Esophagus squamous epithelium (tissue), 5 donors: Measurements from ENCODE around the gene SLC30A9. TPM values are rescaled to one million over a fixed set of nuclear protein-coding genes. Genes with fewer than 3 reads are reported as not detected.

ENCODE experiments used
- DNase-seq: peaks from one replicate; lab custom pipeline; 2025; lab: John Stamatoyannopoulos, UW
- H3K27ac ChIP-seq, 4 donors: fragments of 200-600 bp; sonication (generic); one replicate each; pipeline ENCODE4 v1.5.1; 2016 to 2019; ENCODE audit warnings: mild to moderate bottlenecking in 1 of 4
- H3K27me3 ChIP-seq, 4 donors: fragments of 200-600 bp; sonication (generic); 1 replicate in 3 of 4; 2 replicates in 1 of 4; pipeline versions ENCODE4 v1.5.1 to v1.6.0; 2017 to 2021; ENCODE audit warnings: antibody characterized with exemption in 1 of 4
- H3K36me3 ChIP-seq, 3 donors: fragments of 200-600 bp; sonication (generic); one replicate each; pipeline ENCODE4 v1.5.1; 2016 to 2019
- H3K4me1 ChIP-seq, 3 donors: fragments of 200-600 bp; sonication (generic); one replicate each; pipeline ENCODE4 v1.5.1; 2017 to 2019
- H3K4me3 ChIP-seq, 4 donors: fragments of 200-600 bp; sonication (generic); 1 replicate in 3 of 4; 2 replicates in 1 of 4; pipeline ENCODE4 v1.5.1; 2016 to 2019; ENCODE audit warnings: mild to moderate bottlenecking in 2 of 4, moderate library complexity in 1 of 4
- H3K9me3 ChIP-seq, 3 donors: fragments of 200-600 bp; sonication (generic); one replicate each; pipeline ENCODE4 v1.5.1; 2016 to 2019
- CTCF ChIP-seq, 6 experiments: fragments of 450-650 bp in 4 of 6; fragments of 200-600 bp in 2 of 6; sonication (generic) in 2 of 6; IDR thresholded peaks; one replicate each; pipeline ENCODE4 v1.5.1; 2016 to 2019; ENCODE audit warnings: antibody characterized with exemption in 6 of 6, mild to moderate bottlenecking in 4 of 6, moderate library complexity in 4 of 6
- POLR2A ChIP-seq, 4 donors: fragments of 450-650 bp; IDR thresholded peaks; one replicate each; pipeline ENCODE4 v1.6.1; 2017; ENCODE audit warnings: antibody characterized with exemption in 4 of 4, mild to moderate bottlenecking in 4 of 4, moderate library complexity in 3 of 4
- WGBS, 2 donors: methylation state at CpG; one replicate each; pipeline ENCODE4 v1.1.5; 2018; 5-methylcytosine and 5-hydroxymethylcytosine counted together
- intact Hi-C: fragments of 100-400 bp; cut with DNase I; formaldehyde crosslinking; loops from one replicate; pipeline ENCODE4 v1.15.0; 2022
- total RNA-seq, 4 donors: library from RNA; depleted of rRNA; stranded (reverse); fragments of >200 nt; gene quantifications; one replicate each; pipeline ENCODE4 v1.1.0, GENCODE V29; 2016
- donor health status: DM: yes; HTN: yes; CAD: no.

Gene SLC30A9
- total RNA-seq, 4 donors from 2014 or later, result 37.1 to 52.7 (median 46.4) TPM

GRCh38 chr4:42122237-42122636 lies 131.9 kb downstream of the SLC30A9 start:
- H3K9me3 ChIP-seq, result no peaks in the 10 kb centered on the region
- WGBS, 2 donors, result 69 to 76% methylated on average over 2 to 4 of the region's 4 CpGs
- H3K27me3 ChIP-seq, result no peaks in the 10 kb centered on the region
- no peaks in the 10 kb centered on the region for H3K4me1 ChIP-seq
- no peak for DNase-seq
- no peaks in the 10 kb centered on the region for H3K36me3 ChIP-seq
- intact Hi-C loops, result no loop called here
- H3K4me3 ChIP-seq, result no peak overlapping the region
- TF ChIP-seq POLR2A (IDR thresholded peaks at IDR 0.05), result no peak
- H3K27ac ChIP-seq, result no peak overlapping the region

GRCh38 chr4:42123071-42123644 lies 132.8 kb downstream of the SLC30A9 start:
- 66 to 69% methylated on average over 2 of the region's 2 CpGs for WGBS, 2 donors

GRCh38 chr4:42132099-42132498 lies 141.8 kb downstream of the SLC30A9 start:
- TF ChIP-seq CTCF (IDR thresholded peaks at IDR 0.05) (no peak), POLR2A (IDR thresholded peaks at IDR 0.05) (no peak)
- H3K4me1 ChIP-seq, result no peaks in the 10 kb centered on the region
- H3K27ac ChIP-seq, result no peak overlapping the region
- H3K27me3 ChIP-seq, result no peaks in the 10 kb centered on the region
- H3K9me3 ChIP-seq, result no peaks in the 10 kb centered on the region
- no peak for DNase-seq
- intact Hi-C loops, result no loop called here
- no peaks in the 10 kb centered on the region for H3K36me3 ChIP-seq
- H3K4me3 ChIP-seq, result no peak overlapping the region
- WGBS, 2 donors, result 78 to 82% methylated on average over 7 of the region's 7 CpGs

More at GRCh38 chr4:42123071-42123644, 132.8 kb downstream of the SLC30A9 start:
- intact Hi-C loops, result no loop called here
- Histone ChIP-seq H3K36me3 (no peaks in the 10 kb centered on the region), H3K27me3 (no peaks in the 10 kb centered on the region), H3K4me3 (no peak overlapping the region), H3K9me3 (no peaks in the 10 kb centered on the region), H3K4me1 (no peaks in the 10 kb centered on the region), H3K27ac (no peak overlapping the region)
- TF ChIP-seq POLR2A (IDR thresholded peaks at IDR 0.05) (no peak), CTCF (IDR thresholded peaks at IDR 0.05) (no peak)
- no peak for DNase-seq

GRCh38 chr4:42133006-42133405 lies 142.7 kb downstream of the SLC30A9 start:
- Histone ChIP-seq H3K27ac (no peak overlapping the region), H3K4me3 (no peak overlapping the region), H3K27me3 (no peaks in the 10 kb centered on the region), H3K9me3 (no peaks in the 10 kb centered on the region), H3K4me1 (no peaks in the 10 kb centered on the region), H3K36me3 (no peaks in the 10 kb centered on the region)
- TF ChIP-seq POLR2A (IDR thresholded peaks at IDR 0.05), result no peak
- TF ChIP-seq CTCF (IDR thresholded peaks at IDR 0.05), result no peak
- DNase-seq, result no peak
- intact Hi-C loops, result no loop called here
- WGBS, 2 donors, result 20 to 42% methylated on average over 1 of the region's 1 CpG

GRCh38 chr4:42136371-42136770 lies 146.0 kb downstream of the SLC30A9 start:
- Histone ChIP-seq H3K9me3 (no peaks in the 10 kb centered on the region), H3K27ac (no peak overlapping the region), H3K4me3 (no peak overlapping the region), H3K4me1 (no peaks in the 10 kb centered on the region), H3K27me3 (peaks cover 0 to 19% (median 0%) of the 10 kb centered on the region in 4 donors), H3K36me3 (no peaks in the 10 kb centered on the region)
- DNase-seq, result no peak
- intact Hi-C loops, result no loop called here
- 70 to 71% methylated on average over 3 of the region's 3 CpGs for WGBS, 2 donors
- no peak for TF ChIP-seq CTCF (IDR thresholded peaks at IDR 0.05)
- no peak for TF ChIP-seq POLR2A (IDR thresholded peaks at IDR 0.05)

Other genes with a start within 250 kb of the SLC30A9 start
- gene PHOX2B, start 241.8 kb upstream of the SLC30A9 start, total RNA-seq, result not detected
- gene TMEM33, start 55.1 kb upstream of the SLC30A9 start, total RNA-seq, result 10 to 100 TPM; 37.6 to 69.0 (median 65.6) TPM
- gene DCAF4L1, start 8.8 kb upstream of the SLC30A9 start, total RNA-seq, result under 1 TPM; under 0.01 to 0.38 (median 0.15) TPM
- under 1 TPM in 1 of 4 donors, not detected in 3; under 0.01 TPM for gene BEND4, start 162.1 kb downstream of the SLC30A9 start, total RNA-seq